Fibroblast of villous mesenchyme (primary cell): ENCODE measurements around the gene CELF2. TPM values are rescaled to one million over a fixed set of nuclear protein-coding genes. Genes with fewer than 3 reads are reported as not detected.
"Not testable (repeated sequence)": the region's sequence is repeated elsewhere in the genome, so short reads cannot be mapped to it uniquely, and the experiment has no call there.

ENCODE experiments used
- DNase-seq: peaks from one replicate; pipeline ENCODE4 v3.0.0-alpha.2; 2010; ENCODE audit warnings: low read depth
- H3K4me3 ChIP-seq: 2 replicates; pipeline ENCODE4 v1.5.1; 2011; ENCODE audit warnings: low read depth, mild to moderate bottlenecking, low read length
- total RNA-seq: library from RNA; depleted of rRNA; stranded (reverse); fragments of >200 nt; gene quantifications from 2 replicates; pipeline ENCODE4 v1.2.3, GENCODE V29; 2012
- TF ChIP-seq, protein P1 (sequence below): IDR thresholded peaks from 2 replicates; pipeline ENCODE4 v1.5.1; 2012; ENCODE audit warnings: low read depth, mild to moderate bottlenecking, low read length; ENCODE audit not compliant: insufficient read depth

The CELF2 gene
- total RNA-seq, 1 donor = 2.2 TPM

GRCh38 chr10:11114269-11114668 lies 96.6 kb downstream of the CELF2 start:
- DNase-seq = no peak
- H3K4me3 ChIP-seq = no peak overlapping the region
- TF ChIP-seq, protein P1, sequence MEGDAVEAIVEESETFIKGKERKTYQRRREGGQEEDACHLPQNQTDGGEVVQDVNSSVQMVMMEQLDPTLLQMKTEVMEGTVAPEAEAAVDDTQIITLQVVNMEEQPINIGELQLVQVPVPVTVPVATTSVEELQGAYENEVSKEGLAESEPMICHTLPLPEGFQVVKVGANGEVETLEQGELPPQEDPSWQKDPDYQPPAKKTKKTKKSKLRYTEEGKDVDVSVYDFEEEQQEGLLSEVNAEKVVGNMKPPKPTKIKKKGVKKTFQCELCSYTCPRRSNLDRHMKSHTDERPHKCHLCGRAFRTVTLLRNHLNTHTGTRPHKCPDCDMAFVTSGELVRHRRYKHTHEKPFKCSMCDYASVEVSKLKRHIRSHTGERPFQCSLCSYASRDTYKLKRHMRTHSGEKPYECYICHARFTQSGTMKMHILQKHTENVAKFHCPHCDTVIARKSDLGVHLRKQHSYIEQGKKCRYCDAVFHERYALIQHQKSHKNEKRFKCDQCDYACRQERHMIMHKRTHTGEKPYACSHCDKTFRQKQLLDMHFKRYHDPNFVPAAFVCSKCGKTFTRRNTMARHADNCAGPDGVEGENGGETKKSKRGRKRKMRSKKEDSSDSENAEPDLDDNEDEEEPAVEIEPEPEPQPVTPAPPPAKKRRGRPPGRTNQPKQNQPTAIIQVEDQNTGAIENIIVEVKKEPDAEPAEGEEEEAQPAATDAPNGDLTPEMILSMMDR = no peak

DNA sequence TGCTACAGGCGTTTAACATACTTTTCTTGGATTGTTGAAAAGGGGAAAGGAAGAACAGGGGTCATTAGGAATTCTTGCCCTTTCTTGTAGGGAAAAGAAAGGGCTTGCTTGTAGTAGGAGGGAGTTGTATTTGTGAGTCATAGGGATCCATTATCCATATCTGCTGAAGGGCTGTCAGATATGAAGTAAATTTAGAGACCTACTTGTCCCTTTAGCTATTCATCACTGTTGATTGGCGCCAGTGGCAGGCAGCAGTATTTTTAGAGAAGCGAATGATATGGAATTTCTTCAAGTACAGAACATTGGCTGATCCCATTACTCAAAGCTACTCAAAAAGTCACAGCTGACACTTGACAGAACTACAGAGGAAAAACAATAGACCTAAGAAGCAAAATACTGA lies 97.7 kb downstream of the CELF2 start:
- no peak overlapping the region for H3K4me3 ChIP-seq
- DNase-seq = no peak
- TF ChIP-seq, protein P1 = no peak

GRCh38 chr10:11116361-11116760 lies 98.7 kb downstream of the CELF2 start:
- TF ChIP-seq, protein P1 = no peak
- no peak for DNase-seq
- H3K4me3 ChIP-seq = no peak overlapping the region

DNA sequence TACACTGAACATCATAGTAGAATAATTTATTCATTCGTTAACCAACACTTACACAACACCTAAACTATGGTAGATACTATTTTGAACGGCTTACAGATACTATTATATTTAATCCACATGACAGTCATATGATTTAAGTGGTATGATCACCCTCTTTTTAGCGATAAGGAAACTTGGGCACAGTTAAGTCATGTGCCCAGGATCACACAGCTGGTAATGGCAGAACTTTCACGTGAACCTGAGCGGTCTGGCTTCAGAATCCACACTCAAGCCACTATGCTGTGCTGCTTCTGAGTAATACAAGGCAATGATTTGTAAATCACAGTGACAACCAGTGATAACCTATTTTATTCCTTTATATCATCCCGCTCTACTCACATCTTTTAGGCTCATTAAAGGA lies 99.1 kb downstream of the CELF2 start:
- no peak overlapping the region for H3K4me3 ChIP-seq
- TF ChIP-seq, protein P1 = no peak
- DNase-seq = no peak

GRCh38 chr10:11118686-11119085 lies 101.0 kb downstream of the CELF2 start:
- TF ChIP-seq, protein P1 = no peak
- H3K4me3 ChIP-seq = no peak overlapping the region
- DNase-seq = no peak

DNA sequence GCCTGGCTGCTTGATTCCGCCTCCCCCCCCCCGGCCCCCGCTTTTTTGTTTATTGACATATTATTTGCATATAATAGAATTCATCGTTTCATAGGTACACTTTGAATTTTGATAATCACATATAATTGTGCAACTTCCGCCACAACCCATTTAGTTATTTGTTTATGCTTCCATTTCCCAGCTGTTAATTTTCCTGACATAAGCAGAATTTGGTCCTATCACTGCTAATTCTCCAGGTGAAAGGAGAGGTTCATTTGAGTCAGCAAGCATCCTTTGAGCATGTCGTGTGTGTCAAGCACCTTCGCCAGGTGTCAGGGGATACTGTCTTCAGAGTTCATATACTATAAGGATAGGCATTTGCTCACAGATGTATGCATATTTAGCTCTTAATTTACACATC lies 102.2 kb downstream of the CELF2 start:
- TF ChIP-seq, protein P1 = no peak
- H3K4me3 ChIP-seq = no peak overlapping the region
- DNase-seq = no peak

DNA sequence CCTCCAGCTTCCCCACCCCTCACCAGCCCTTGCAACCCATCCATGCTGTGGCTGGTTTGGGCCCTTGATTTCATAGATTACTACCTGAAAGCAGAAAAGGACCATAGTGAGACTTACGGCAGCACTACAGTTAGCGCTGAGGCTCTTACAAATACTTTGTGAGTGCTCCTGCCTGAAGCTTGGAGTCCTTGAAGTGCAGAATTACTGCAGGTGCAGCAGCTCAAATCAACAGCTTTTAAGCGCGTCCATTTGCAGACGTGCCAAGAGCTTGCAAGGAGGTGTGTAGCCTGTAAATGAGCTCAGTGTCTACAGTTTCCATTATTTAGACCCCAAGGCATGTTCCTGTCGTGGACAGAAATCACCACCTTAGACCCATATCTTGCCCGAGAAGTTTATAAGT lies 103.0 kb downstream of the CELF2 start:
- TF ChIP-seq, protein P1 = no peak
- no peak overlapping the region for H3K4me3 ChIP-seq
- no peak for DNase-seq

DNA sequence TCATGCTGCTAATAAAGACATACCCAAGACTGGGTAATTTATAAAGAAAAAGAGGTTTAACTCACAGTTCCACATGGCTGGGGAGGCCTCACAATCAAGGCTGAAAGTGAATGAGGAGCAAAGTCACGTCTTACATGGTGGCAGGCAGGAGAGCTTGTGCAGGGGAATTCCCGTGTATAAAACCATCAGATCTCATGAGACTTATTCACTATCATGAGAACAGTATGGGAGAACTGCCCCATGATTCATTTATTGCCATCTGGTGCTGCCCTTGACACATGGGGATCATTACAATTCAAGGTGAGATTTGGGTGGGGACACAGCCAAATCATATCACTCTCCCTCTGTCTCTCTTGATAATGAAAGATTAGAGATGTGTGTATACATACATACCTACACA lies 106.2 kb downstream of the CELF2 start:
- DNase-seq, H3K4me3 ChIP-seq: not testable (repeated sequence)
